ENCODE measurements around the gene BRMS1.
A peak's percentile ranks its signal among the peaks of the same experiment; 100 is the strongest.

Gene BRMS1

GRCh38 chr11:66318600-66318970, 26.3 kb downstream of the BRMS1 start:
- Histone ChIP-seq H3K27me3 (replicated peaks; ENCODE audit: control insufficient read depth, insufficient read depth, low read length) (no peaks in the 10 kb centered on the region; the same call in 1 of the 2 replicates), H3K4me3 (replicated peaks; ENCODE audit: low read depth, low read length) (no peak overlapping the region), H3K36me3 (ENCODE audit: control insufficient read depth, insufficient read depth, low read length) (no peaks in the 10 kb centered on the region)
- TF ChIP-seq, protein P1, sequence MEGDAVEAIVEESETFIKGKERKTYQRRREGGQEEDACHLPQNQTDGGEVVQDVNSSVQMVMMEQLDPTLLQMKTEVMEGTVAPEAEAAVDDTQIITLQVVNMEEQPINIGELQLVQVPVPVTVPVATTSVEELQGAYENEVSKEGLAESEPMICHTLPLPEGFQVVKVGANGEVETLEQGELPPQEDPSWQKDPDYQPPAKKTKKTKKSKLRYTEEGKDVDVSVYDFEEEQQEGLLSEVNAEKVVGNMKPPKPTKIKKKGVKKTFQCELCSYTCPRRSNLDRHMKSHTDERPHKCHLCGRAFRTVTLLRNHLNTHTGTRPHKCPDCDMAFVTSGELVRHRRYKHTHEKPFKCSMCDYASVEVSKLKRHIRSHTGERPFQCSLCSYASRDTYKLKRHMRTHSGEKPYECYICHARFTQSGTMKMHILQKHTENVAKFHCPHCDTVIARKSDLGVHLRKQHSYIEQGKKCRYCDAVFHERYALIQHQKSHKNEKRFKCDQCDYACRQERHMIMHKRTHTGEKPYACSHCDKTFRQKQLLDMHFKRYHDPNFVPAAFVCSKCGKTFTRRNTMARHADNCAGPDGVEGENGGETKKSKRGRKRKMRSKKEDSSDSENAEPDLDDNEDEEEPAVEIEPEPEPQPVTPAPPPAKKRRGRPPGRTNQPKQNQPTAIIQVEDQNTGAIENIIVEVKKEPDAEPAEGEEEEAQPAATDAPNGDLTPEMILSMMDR (IDR thresholded peaks at IDR 0.05; ENCODE audit: insufficient read depth, low read length, poor library complexity, severe bottlenecking) = no peak
- DNase-seq (ENCODE audit: extremely low read depth, insufficient read length) = no peak

DNA sequence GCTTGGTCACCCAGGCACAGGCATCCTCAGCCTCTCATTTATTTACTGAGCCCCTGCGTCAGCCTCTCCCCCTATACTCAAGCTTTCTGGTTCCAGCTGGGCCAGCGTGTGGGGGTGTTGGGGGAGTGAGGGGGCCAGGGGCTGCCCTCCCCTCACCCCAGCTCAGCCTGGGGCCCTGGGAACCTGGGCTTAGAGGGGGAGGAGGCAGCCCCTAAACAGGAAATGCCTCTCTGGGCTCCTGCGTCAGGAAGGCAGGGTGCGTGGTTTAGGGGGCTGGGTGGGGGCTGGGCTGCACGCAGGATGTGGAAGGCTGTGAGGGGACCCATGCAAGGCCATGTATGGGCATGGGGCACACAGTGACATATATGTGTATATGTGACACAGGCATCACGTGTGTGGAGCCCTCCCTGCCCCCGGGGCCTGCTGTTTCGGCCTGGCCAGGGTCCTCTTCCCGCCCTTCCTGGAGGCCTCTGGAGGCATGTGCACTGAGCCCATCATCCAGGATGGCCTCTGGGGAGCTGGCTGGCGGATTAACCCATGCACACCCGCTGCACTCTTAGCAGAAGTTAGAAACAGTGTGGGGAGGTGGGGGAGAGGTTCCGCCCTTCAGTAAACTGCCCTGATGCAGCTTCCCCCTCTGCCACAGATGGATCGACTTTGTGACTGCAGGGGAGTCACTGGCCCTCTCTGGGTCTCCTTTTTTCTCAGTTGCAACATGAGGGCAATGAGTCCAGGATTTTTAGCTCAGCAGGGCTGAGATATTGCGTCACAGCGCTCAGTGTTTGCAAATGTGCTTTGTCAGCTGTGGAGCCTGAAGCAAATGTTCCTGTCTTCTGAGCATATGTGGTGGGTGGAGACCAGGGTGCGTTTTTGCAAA, 26.9 kb downstream of the BRMS1 start:
- no peak overlapping the region for H3K4me3 ChIP-seq (replicated peaks; ENCODE audit: low read depth, low read length)

DNA sequence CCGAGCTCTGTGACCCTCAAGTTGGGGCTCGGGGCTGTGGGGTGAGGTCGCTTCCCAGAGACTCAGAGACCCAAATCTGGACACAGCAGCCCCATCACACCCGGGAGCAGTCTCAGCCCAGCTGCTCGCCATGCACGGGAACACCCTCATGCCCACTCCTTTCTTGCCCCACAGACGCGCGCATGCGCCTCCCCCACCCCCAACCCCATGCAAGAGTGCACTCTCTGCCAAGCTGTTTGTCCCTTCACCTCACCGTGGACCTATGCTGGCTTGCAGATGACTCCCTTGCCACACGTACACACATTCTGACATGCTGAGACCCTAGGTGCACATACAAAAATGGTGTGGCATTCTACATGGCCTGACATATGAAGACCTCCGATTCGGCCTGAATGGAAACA, 27.6 kb downstream of the BRMS1 start:
- TF ChIP-seq, protein P1 (IDR thresholded peaks at IDR 0.05; ENCODE audit: insufficient read depth, low read length, poor library complexity, severe bottlenecking) = no peak
- Histone ChIP-seq H3K4me3 (replicated peaks; ENCODE audit: low read depth, low read length) (no peak overlapping the region), H3K27me3 (replicated peaks; ENCODE audit: control insufficient read depth, insufficient read depth, low read length) (no peaks in the 10 kb centered on the region; the same call in 1 of the 2 replicates), H3K36me3 (ENCODE audit: control insufficient read depth, insufficient read depth, low read length) (no peaks in the 10 kb centered on the region)
- no peak for DNase-seq (ENCODE audit: extremely low read depth, insufficient read length)

More for the DNA sequence above, 26.9 kb downstream of the BRMS1 start:
- TF ChIP-seq, protein P1 (IDR thresholded peaks at IDR 0.05; ENCODE audit: insufficient read depth, low read length, poor library complexity, severe bottlenecking) = no peak
- H3K36me3 ChIP-seq (ENCODE audit: control insufficient read depth, insufficient read depth, low read length) = no peaks in the 10 kb centered on the region
- peak; percentile 81 for DNase-seq (ENCODE audit: extremely low read depth, insufficient read length)
- H3K27me3 ChIP-seq (replicated peaks; ENCODE audit: control insufficient read depth, insufficient read depth, low read length) = no peaks in the 10 kb centered on the region; the same call in 1 of the 2 replicates

GRCh38 chr11:66316849-66317251, 28.1 kb downstream of the BRMS1 start, which contains the start of gene CD248:
Gene CD248, minus strand, starts transcription at chr11:66317044. Its CDS starts 17 bp downstream, at chr11:66317027.
- TF ChIP-seq, protein P1 (IDR thresholded peaks at IDR 0.05; ENCODE audit: insufficient read depth, low read length, poor library complexity, severe bottlenecking) = no peak
- no peak for DNase-seq (ENCODE audit: extremely low read depth, insufficient read length)
- no peaks in the 10 kb centered on the region for H3K36me3 ChIP-seq (ENCODE audit: control insufficient read depth, insufficient read depth, low read length)
- no peak within 1 kb of the TSS for H3K4me3 ChIP-seq (replicated peaks; ENCODE audit: low read depth, low read length)
- no peaks in the 10 kb centered on the region; the same call in 1 of the 2 replicates for H3K27me3 ChIP-seq (replicated peaks; ENCODE audit: control insufficient read depth, insufficient read depth, low read length)

DNA sequence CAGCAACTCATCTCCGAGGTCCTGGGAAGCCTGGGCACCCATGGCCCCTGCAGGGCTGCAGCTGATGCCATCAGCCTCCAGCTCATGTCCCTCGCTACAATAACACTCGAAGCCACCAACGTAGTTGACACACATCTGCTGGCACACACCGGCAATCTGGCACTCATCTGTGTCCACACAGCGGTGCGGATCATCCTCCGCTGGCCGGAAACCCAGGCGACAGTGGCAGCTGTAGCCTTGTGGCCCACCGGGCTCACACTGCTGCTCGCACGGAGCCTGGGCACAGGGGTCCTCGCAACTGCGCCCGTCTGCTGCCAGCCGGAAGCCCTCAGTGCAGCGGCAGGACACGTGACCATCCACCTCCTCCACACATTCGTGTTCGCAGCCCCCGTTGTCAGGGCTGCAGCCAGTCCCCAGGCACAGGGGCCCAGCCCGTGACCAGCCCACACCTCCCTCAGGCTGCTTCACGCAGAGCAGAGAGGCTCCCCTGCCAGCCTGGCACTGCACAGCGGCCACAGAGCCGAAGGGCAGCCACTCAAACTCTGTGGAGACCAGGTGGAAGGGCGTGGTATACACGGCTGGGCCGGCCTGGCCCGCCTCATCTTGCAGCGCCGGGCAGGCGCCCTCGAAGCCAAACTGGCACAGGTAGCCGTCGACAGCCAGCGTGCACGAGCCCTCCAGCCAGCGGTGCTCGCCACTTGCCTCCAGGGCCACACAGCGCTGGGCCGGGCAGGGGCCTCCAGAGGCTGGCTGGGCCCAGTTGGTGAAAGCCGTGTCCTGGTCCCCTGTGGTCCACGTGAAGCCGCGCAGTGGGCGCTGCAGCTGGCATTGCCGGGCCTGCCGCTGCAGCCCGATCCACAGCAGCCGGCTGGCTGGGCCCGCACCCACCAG, 28.7 kb downstream of the BRMS1 start:
- Histone ChIP-seq H3K36me3 (ENCODE audit: control insufficient read depth, insufficient read depth, low read length) (no peaks in the 10 kb centered on the region), H3K27me3 (replicated peaks; ENCODE audit: control insufficient read depth, insufficient read depth, low read length) (no peaks in the 10 kb centered on the region; the same call in 1 of the 2 replicates), H3K4me3 (replicated peaks; ENCODE audit: low read depth, low read length) (no peak overlapping the region)
- no peak for DNase-seq (ENCODE audit: extremely low read depth, insufficient read length)
- TF ChIP-seq, protein P1 (IDR thresholded peaks at IDR 0.05; ENCODE audit: insufficient read depth, low read length, poor library complexity, severe bottlenecking) = no peak
